Measurements from ENCODE around the gene CDH11. TPM values are rescaled to one million over a fixed set of nuclear protein-coding genes. Genes with fewer than 3 reads are reported as not detected.

The CDH11 gene
- total and polyA plus RNA-seq, 8 donors = 2.2 to 171 (median 15.2) TPM

- Histone ChIP-seq H3K36me3 (no peaks in the 10 kb centered on the region), H3K4me3 (peak overlapping the region in 3 of 4 donors; percentile 12 to 24 (median 20)), H3K27me3 (no peaks in the 10 kb centered on the region), H3K27ac (peak overlapping the region in 4 of 5 donors; percentile 67 to 75 (median 72)), H3K4me1 (peaks cover 0 to 40% (median 15%) of the 10 kb centered on the region in 4 donors), H3K9me3 (no peaks in the 10 kb centered on the region)
- WGBS, 5 donors = 65 to 71% (median 69%) methylated on average over 12 of the region's 12 CpGs
- intact Hi-C loops (cut with DNase I; ENCODE audit: low total_unique reads) = no loop called here
- peak; percentile 26 to 66 for DNase-seq
- TF ChIP-seq POLR2A (IDR thresholded peaks at IDR 0.05) (no peak), POLR2AphosphoS5 (IDR thresholded peaks at IDR 0.05) (peak in 2 of 3 donors; percentile 29 to 69), EP300 (IDR thresholded peaks at IDR 0.05) (no peak)
Observed at GRCh38 chr16:65070831-65071432, 50.9 kb downstream of the CDH11 start.

- Histone ChIP-seq H3K4me1 (peaks cover 0 to 40% (median 15%) of the 10 kb centered on the region in 4 donors), H3K27ac (no peak overlapping the region), H3K4me3 (no peak overlapping the region), H3K27me3 (no peaks in the 10 kb centered on the region), H3K36me3 (no peaks in the 10 kb centered on the region), H3K9me3 (no peaks in the 10 kb centered on the region)
- DNase-seq = no peak
- intact Hi-C loops (cut with DNase I; ENCODE audit: low total_unique reads) = no loop called here
- 74 to 85% (median 83%) methylated on average over 2 of the region's 2 CpGs for WGBS, 5 donors
- TF ChIP-seq POLR2AphosphoS5 (IDR thresholded peaks at IDR 0.05) = no peak
- TF ChIP-seq, protein P1, sequence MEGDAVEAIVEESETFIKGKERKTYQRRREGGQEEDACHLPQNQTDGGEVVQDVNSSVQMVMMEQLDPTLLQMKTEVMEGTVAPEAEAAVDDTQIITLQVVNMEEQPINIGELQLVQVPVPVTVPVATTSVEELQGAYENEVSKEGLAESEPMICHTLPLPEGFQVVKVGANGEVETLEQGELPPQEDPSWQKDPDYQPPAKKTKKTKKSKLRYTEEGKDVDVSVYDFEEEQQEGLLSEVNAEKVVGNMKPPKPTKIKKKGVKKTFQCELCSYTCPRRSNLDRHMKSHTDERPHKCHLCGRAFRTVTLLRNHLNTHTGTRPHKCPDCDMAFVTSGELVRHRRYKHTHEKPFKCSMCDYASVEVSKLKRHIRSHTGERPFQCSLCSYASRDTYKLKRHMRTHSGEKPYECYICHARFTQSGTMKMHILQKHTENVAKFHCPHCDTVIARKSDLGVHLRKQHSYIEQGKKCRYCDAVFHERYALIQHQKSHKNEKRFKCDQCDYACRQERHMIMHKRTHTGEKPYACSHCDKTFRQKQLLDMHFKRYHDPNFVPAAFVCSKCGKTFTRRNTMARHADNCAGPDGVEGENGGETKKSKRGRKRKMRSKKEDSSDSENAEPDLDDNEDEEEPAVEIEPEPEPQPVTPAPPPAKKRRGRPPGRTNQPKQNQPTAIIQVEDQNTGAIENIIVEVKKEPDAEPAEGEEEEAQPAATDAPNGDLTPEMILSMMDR (IDR thresholded peaks at IDR 0.05) = no peak
- no peak for TF ChIP-seq EP300 (IDR thresholded peaks at IDR 0.05)
- TF ChIP-seq POLR2A (IDR thresholded peaks at IDR 0.05) = no peak
Observed at GRCh38 chr16:65069766-65070165, 52.1 kb downstream of the CDH11 start.

GRCh38 chr16:65069065-65069464, 52.8 kb downstream of the CDH11 start:
- no peak overlapping the region for H3K4me3 ChIP-seq
- DNase-seq = no peak
- intact Hi-C loops (cut with DNase I; ENCODE audit: low total_unique reads) = no loop called here
- H3K27me3 ChIP-seq = no peaks in the 10 kb centered on the region
- no peaks in the 10 kb centered on the region for H3K36me3 ChIP-seq
- WGBS, 5 donors = 37 to 63% (median 60%) methylated on average over 4 of the region's 4 CpGs
- no peaks in the 10 kb centered on the region for H3K9me3 ChIP-seq
- TF ChIP-seq POLR2AphosphoS5 (IDR thresholded peaks at IDR 0.05) (no peak), POLR2A (IDR thresholded peaks at IDR 0.05) (no peak), EP300 (IDR thresholded peaks at IDR 0.05) (no peak)
- TF ChIP-seq, protein P1 (IDR thresholded peaks at IDR 0.05) = no peak
- H3K4me1 ChIP-seq = peaks cover 0 to 40% (median 15%) of the 10 kb centered on the region in 4 donors
- no peak overlapping the region for H3K27ac ChIP-seq

GRCh38 chr16:65068151-65068740, 53.6 kb downstream of the CDH11 start:
- Histone ChIP-seq H3K36me3 (no peaks in the 10 kb centered on the region), H3K9me3 (no peaks in the 10 kb centered on the region), H3K27me3 (no peaks in the 10 kb centered on the region), H3K4me3 (no peak overlapping the region), H3K27ac (peak overlapping the region in 1 of 5 donors; percentile 34), H3K4me1 (peaks cover 0 to 40% (median 15%) of the 10 kb centered on the region in 4 donors)
- 52 to 62% (median 59%) methylated on average over 5 of the region's 5 CpGs for WGBS, 5 donors
- intact Hi-C loops (cut with DNase I; ENCODE audit: low total_unique reads) = no loop called here
- TF ChIP-seq POLR2A (IDR thresholded peaks at IDR 0.05) (no peak), EP300 (IDR thresholded peaks at IDR 0.05) (no peak), POLR2AphosphoS5 (IDR thresholded peaks at IDR 0.05) (no peak)
- TF ChIP-seq, protein P1 (IDR thresholded peaks at IDR 0.05) = no peak
- no peak for DNase-seq

- TF ChIP-seq POLR2AphosphoS5 (IDR thresholded peaks at IDR 0.05) (no peak), EP300 (IDR thresholded peaks at IDR 0.05) (no peak), POLR2A (IDR thresholded peaks at IDR 0.05) (no peak)
- TF ChIP-seq, protein P1 (IDR thresholded peaks at IDR 0.05) = no peak
- WGBS, 5 donors = 33 to 56% (median 39%) methylated on average over 1 of the region's 1 CpG
- Histone ChIP-seq H3K9me3 (no peaks in the 10 kb centered on the region), H3K36me3 (no peaks in the 10 kb centered on the region), H3K4me3 (no peak overlapping the region), H3K27ac (no peak overlapping the region), H3K27me3 (no peaks in the 10 kb centered on the region), H3K4me1 (peaks cover 0 to 29% (median 8%) of the 10 kb centered on the region in 4 donors)
- intact Hi-C loops (cut with DNase I; ENCODE audit: low total_unique reads) = no loop called here
- no peak for DNase-seq
Observed at GRCh38 chr16:65066651-65067050, 55.2 kb downstream of the CDH11 start.

All from stomach (tissue), 9 donors.